WTC11 (cell line): ENCODE data around the gene HIC1.

Experiments used
- CTCF ChIP-seq: fragments of 200-600 bp; IDR thresholded peaks from 2 replicates; pipeline ENCODE4 v1.8.0; 2022; ENCODE audit warnings: antibody characterized with exemption
- ETV6 ChIP-seq: sonication (generic); formaldehyde crosslinking; IDR thresholded peaks from 2 replicates; pipeline ENCODE4 v1.8.1; 2022; ENCODE audit warnings: mild to moderate bottlenecking, missing genetic modification reagents
- FOXK1 ChIP-seq: sonication (generic); formaldehyde crosslinking; IDR thresholded peaks from 2 replicates; pipeline ENCODE4 v1.8.0; 2022; ENCODE audit warnings: mild to moderate bottlenecking, moderate library complexity, missing genetic modification reagents
- FOXP1 ChIP-seq: sonication (generic); formaldehyde crosslinking; IDR thresholded peaks from 2 replicates; pipeline ENCODE4 v1.8.0; 2022; ENCODE audit warnings: missing genetic modification reagents, mild to moderate bottlenecking, moderate library complexity, borderline replicate concordance
- IRF1 ChIP-seq: sonication (generic); formaldehyde crosslinking; IDR thresholded peaks from 2 replicates; pipeline ENCODE4 v1.8.0; 2023; ENCODE audit warnings: missing genetic modification reagents
- NFE2L1 ChIP-seq: sonication (generic); formaldehyde crosslinking; IDR thresholded peaks from 2 replicates; pipeline ENCODE4 v1.8.1; 2023; ENCODE audit warnings: missing genetic modification reagents
- NR3C1 ChIP-seq: sonication (generic); formaldehyde crosslinking; conservative IDR thresholded peaks from 2 replicates; pipeline ENCODE4 v1.8.1; 2023; ENCODE audit warnings: low read depth, mild to moderate bottlenecking, missing genetic modification reagents
- PREB ChIP-seq: sonication (generic); formaldehyde crosslinking; IDR thresholded peaks from 2 replicates; pipeline ENCODE4 v1.8.1; 2022; ENCODE audit warnings: mild to moderate bottlenecking, missing genetic modification reagents, moderate library complexity, borderline replicate concordance
- SP1 ChIP-seq: sonication (generic); formaldehyde crosslinking; conservative IDR thresholded peaks from 2 replicates; pipeline ENCODE4 v1.8.1; 2022; ENCODE audit warnings: missing genetic modification reagents
- ZNF138 ChIP-seq: sonication (generic); formaldehyde crosslinking; conservative IDR thresholded peaks from 2 replicates; pipeline ENCODE4 v1.8.1; 2022; ENCODE audit warnings: mild to moderate bottlenecking, moderate library complexity, missing genetic modification reagents
- ZNF416 ChIP-seq: fragments of 250-450 bp; sonication (Bioruptor Pico); IDR thresholded peaks from 2 replicates; pipeline ENCODE4 v1.9.0; 2021; ENCODE audit warnings: mild to moderate bottlenecking, inconsistent platforms
- TF ChIP-seq, protein P1 (sequence below): sonication (generic); formaldehyde crosslinking; IDR thresholded peaks from 2 replicates; pipeline ENCODE4 v1.8.1; 2022; ENCODE audit warnings: low read depth, missing genetic modification reagents, borderline replicate concordance

GRCh38 chr17:2035541-2036488 is 19.1 kb upstream of the HIC1 start:
- no peak for TF ChIP-seq IRF1 (CRISPR knock-in tag)
- no peak for TF ChIP-seq ZNF416 (CRISPR knock-in tag)
- no peak for TF ChIP-seq FOXK1 (CRISPR knock-in tag)
- no peak for TF ChIP-seq SP1
- no peak for TF ChIP-seq ETV6 (CRISPR knock-in tag)
- TF ChIP-seq CTCF = no peak
- no peak for TF ChIP-seq NFE2L1 (CRISPR knock-in tag)
- no peak for TF ChIP-seq FOXP1 (CRISPR knock-in tag)
- TF ChIP-seq PREB (CRISPR knock-in tag) = no peak
- TF ChIP-seq ZNF138 = no peak
- TF ChIP-seq NR3C1 = no peak
- TF ChIP-seq, protein P1, sequence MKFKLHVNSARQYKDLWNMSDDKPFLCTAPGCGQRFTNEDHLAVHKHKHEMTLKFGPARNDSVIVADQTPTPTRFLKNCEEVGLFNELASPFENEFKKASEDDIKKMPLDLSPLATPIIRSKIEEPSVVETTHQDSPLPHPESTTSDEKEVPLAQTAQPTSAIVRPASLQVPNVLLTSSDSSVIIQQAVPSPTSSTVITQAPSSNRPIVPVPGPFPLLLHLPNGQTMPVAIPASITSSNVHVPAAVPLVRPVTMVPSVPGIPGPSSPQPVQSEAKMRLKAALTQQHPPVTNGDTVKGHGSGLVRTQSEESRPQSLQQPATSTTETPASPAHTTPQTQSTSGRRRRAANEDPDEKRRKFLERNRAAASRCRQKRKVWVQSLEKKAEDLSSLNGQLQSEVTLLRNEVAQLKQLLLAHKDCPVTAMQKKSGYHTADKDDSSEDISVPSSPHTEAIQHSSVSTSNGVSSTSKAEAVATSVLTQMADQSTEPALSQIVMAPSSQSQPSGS (CRISPR knock-in tag) = no peak
